HepG2 (cell line): ENCODE measurements around the gene ELOVL2. TPM values are rescaled to one million over a fixed set of nuclear protein-coding genes. Genes with fewer than 3 reads are reported as not detected.

Source experiments
- ATAC-seq: fragments of 200-7000 bp; cut with Tn5 transposase; 3 replicates; pipeline ENCODE4 v1.9.1; 2020; ENCODE audit warnings: mild to moderate bottlenecking, moderate library complexity
- BruUV-seq: library from RNA; stranded (reverse); fragments of 400-500 nt; replicated peaks from 2 replicates; lab custom pipeline; 2021; lab: Mats Ljungman, UMichigan
- CTCF ChIA-PET: fragments of 300-600 bp; formaldehyde crosslinking; extraction: SDS; loops from one replicate; lab custom pipeline; 2021; ENCODE audit warnings: low total read pairs, inconsistent platforms, low intra/inter-chr PET ratio; lab: Yijun Ruan, JAX
- POLR2A ChIA-PET: fragments of 350-600 bp; sonication (Branson Sonifier 250); formaldehyde crosslinking; loops from one replicate; lab custom pipeline; 2020; ENCODE audit warnings: antibody characterized with exemption, inconsistent platforms; lab: Yijun Ruan, JAX
- DNase-seq: peaks from one replicate; pipeline ENCODE4 v3.0.0-alpha.2; 2015; ENCODE audit warnings: low spot score
- FAIRE-seq: peaks from 3 replicates; lab custom pipeline; 2011; peaks lifted over from hg19 to GRCh38; lab: Jason Lieb, UNC
- H2AFZ ChIP-seq: one replicate; pipeline ENCODE4 v1.6.1; 2011; ENCODE audit warnings: low read length, inconsistent platforms
- H3K27ac ChIP-seq: fragments of 300-600 bp; 3 replicates; pipeline ENCODE4 v1.8.0; 2011; ENCODE audit warnings: mixed run types, mild to moderate bottlenecking, mixed read lengths, low read length, inconsistent platforms; ENCODE audit not compliant: insufficient read depth; ENCODE audit errors: extremely low read length
- H3K27me3 ChIP-seq, 2 experiments: fragments of 200-600 bp in 1 of 2; 2 replicates in 1 of 2; 3 replicates in 1 of 2; pipeline versions ENCODE4 v1.6.0 to v1.8.0; 2011; ENCODE audit warnings: low read length in 2 of 2, mild to moderate bottlenecking in 2 of 2, moderate library complexity in 2 of 2, inconsistent platforms in 1 of 2; ENCODE audit not compliant: insufficient read depth in 2 of 2, control insufficient read depth in 1 of 2
- H3K36me3 ChIP-seq, 2 experiments: fragments of 200-600 bp in 1 of 2; replicated peaks in 1 of 2; 2 replicates in 1 of 2; 3 replicates in 1 of 2; pipeline versions ENCODE4 v1.5.1 to v1.8.0; 2011; ENCODE audit warnings: low read length in 2 of 2, inconsistent platforms in 1 of 2; ENCODE audit not compliant: insufficient read depth in 2 of 2, control insufficient read depth in 1 of 2
- H3K4me1 ChIP-seq: 2 replicates; pipeline ENCODE4 v1.5.1; 2012; ENCODE audit warnings: low read length, inconsistent platforms; ENCODE audit not compliant: insufficient read depth
- H3K4me2 ChIP-seq: 2 replicates; pipeline ENCODE4 v1.6.0; 2011; ENCODE audit warnings: low read depth, low read length, inconsistent platforms
- H3K4me3 ChIP-seq, 3 experiments: fragments of 200-600 bp in 1 of 3; sonication (generic), shearing (Covaris generic) in 1 of 3; replicated peaks in 1 of 3; 2 replicates each; pipeline ENCODE4 v1.5.1; 2011 to 2016; ENCODE audit warnings: low read length in 3 of 3, inconsistent platforms in 2 of 3, low read depth in 2 of 3, mild to moderate bottlenecking in 2 of 3, control low read depth in 1 of 3, mixed read lengths in 1 of 3; ENCODE audit not compliant: insufficient read depth in 1 of 3
- H3K79me2 ChIP-seq: one replicate; pipeline ENCODE4 v1.6.1; 2011; ENCODE audit warnings: low read length, inconsistent platforms; ENCODE audit not compliant: insufficient read depth
- H3K9ac ChIP-seq: 2 replicates; pipeline ENCODE4 v1.6.0; 2011; ENCODE audit warnings: mild to moderate bottlenecking, low read depth, low read length, inconsistent platforms; ENCODE audit not compliant: insufficient read depth
- H3K9me3 ChIP-seq: 2 replicates; pipeline ENCODE4 v1.5.1; 2012; ENCODE audit warnings: mild to moderate bottlenecking, low read length
- H4K20me1 ChIP-seq: 2 replicates; pipeline ENCODE4 v1.6.0; 2011; ENCODE audit warnings: inconsistent platforms, mild to moderate bottlenecking, low read length, moderate library complexity; ENCODE audit not compliant: insufficient read depth
- FOXP1 ChIP-seq, 2 experiments: fragments of 450-650 bp in 1 of 2; IDR thresholded peaks; 2 replicates each; pipeline ENCODE4 v1.6.1; 2017 to 2018; ENCODE audit warnings: antibody characterized with exemption in 1 of 2
- GMEB2 ChIP-seq: IDR thresholded peaks from 2 replicates; pipeline ENCODE4 v1.6.1; 2016; ENCODE audit warnings: missing biosample characterization, missing genetic modification reagents, low read depth
- HES4 ChIP-seq: sonication (generic); formaldehyde crosslinking; IDR thresholded peaks from 2 replicates; pipeline ENCODE4 v1.9.0; 2021; ENCODE audit warnings: mild to moderate bottlenecking, missing genetic modification reagents, borderline replicate concordance
- POLR2AphosphoS5 ChIP-seq: IDR thresholded peaks from 2 replicates; pipeline ENCODE4 v1.6.1; 2012; ENCODE audit warnings: low read depth, low read length
- RBM22 ChIP-seq: fragments of 200-400 bp; formaldehyde crosslinking; optimal IDR thresholded peaks from 2 replicates; pipeline ENCODE3; 2017; ENCODE audit warnings: mild to moderate bottlenecking, low read length, moderate library complexity
- XRCC5 ChIP-seq: fragments of 200-400 bp; formaldehyde crosslinking; optimal IDR thresholded peaks from 2 replicates; pipeline ENCODE3; 2017; ENCODE audit warnings: mild to moderate bottlenecking, low read length
- ZBTB10 ChIP-seq: sonication (generic); formaldehyde crosslinking; IDR thresholded peaks from 2 replicates; pipeline ENCODE4 v1.4.0; 2020; ENCODE audit warnings: missing genetic modification reagents, borderline replicate concordance
- ZFP82 ChIP-seq: sonication (generic); formaldehyde crosslinking; IDR thresholded peaks from 2 replicates; pipeline ENCODE4 v1.5.1; 2020; ENCODE audit warnings: mild to moderate bottlenecking, missing genetic modification reagents, borderline replicate concordance
- ZMYM3 ChIP-seq: sonication (generic); formaldehyde crosslinking; IDR thresholded peaks from 2 replicates; pipeline ENCODE4 v1.5.1; 2020; ENCODE audit warnings: mild to moderate bottlenecking, missing genetic modification reagents
- ZNF318 ChIP-seq: sonication (generic); formaldehyde crosslinking; IDR thresholded peaks from 2 replicates; pipeline ENCODE4 v1.4.0; 2020; ENCODE audit warnings: mild to moderate bottlenecking, missing genetic modification reagents
- ZNF383 ChIP-seq: sonication (generic); formaldehyde crosslinking; IDR thresholded peaks from 2 replicates; pipeline ENCODE4 v1.4.0; 2020; ENCODE audit warnings: missing genetic modification reagents, mild to moderate bottlenecking, borderline replicate concordance
- ZNF792 ChIP-seq: IDR thresholded peaks from 2 replicates; pipeline ENCODE4 v1.6.1; 2016
- WGBS: methylation state at CpG from one replicate; pipeline ENCODE4 v1.1.6; 2017; ENCODE audit warnings: low lambda C conversion rate; 5-methylcytosine and 5-hydroxymethylcytosine counted together
- in situ Hi-C: cut with HindIII; loops from 2 replicates; pipeline ENCODE4 v1.10.0; 2017; ENCODE audit warnings: low pct_unique_long_range_greater_than_20kb; ENCODE audit not compliant: extremely low pct_ligation_motif_present
- intact Hi-C: fragments of 100-400 bp; cut with micrococcal nuclease; formaldehyde crosslinking; loops from one replicate; pipeline ENCODE4 v1.10.0; 2022; ENCODE audit not compliant: unreplicated experiment
- polyA plus RNA-seq, 8 experiments: library from polyadenylated mRNA; depleted of rRNA in 3 of 8; stranded (reverse) in 7 of 8; unstranded in 1 of 8; fragments of >200 nt; fragmentation: Illumina TruSeq in 4 of 8; extraction: Trizol in 4 of 8; gene quantifications; 2 replicates each; pipeline versions ENCODE4 v1.2.1 to v1.2.3, GENCODE V29; 2011 to 2016; ENCODE audit warnings: low read depth in 4 of 8, missing spikeins in 1 of 8, mixed read lengths in 1 of 8; ENCODE audit not compliant: insufficient read depth in 1 of 8
- total RNA-seq, 5 experiments: library from RNA; depleted of rRNA; stranded (reverse); fragments of >200 nt; fragmentation: Illumina TruSeq; extraction: Trizol; gene quantifications; 2 replicates each; pipeline ENCODE4 v1.2.3, GENCODE V29; 2016; ENCODE audit warnings: low read depth in 1 of 5

ELOVL2 gene
- total and polyA plus RNA-seq, 2 of the 13 experiments (the other 11 are each of a cell fraction or from before 2014, with no cell fraction given) = 43.6 to 65.4 TPM

GRCh38 chr6:10957414-10957886 is 86.7 kb downstream of the ELOVL2 start:
- FAIRE-seq = peak; percentile 72
- TF ChIP-seq XRCC5 (no peak), ZNF792 (CRISPR knock-in tag) (peak; percentile 50; the same call in 1 of the 2 replicates), ZNF383 (CRISPR knock-in tag) (no peak), ZFP82 (CRISPR knock-in tag) (no peak), HES4 (CRISPR knock-in tag) (no peak), ZNF318 (no peak), ZBTB10 (no peak), ZMYM3 (CRISPR knock-in tag) (peak; percentile 93), POLR2AphosphoS5 (no peak), FOXP1 (IDR thresholded peaks at IDR 0.05) (no peak), FOXP1 (CRISPR knock-in tag; IDR thresholded peaks at IDR 0.05) (peak; percentile 67), GMEB2 (CRISPR knock-in tag) (no peak), RBM22 (no peak)

More at GRCh38 chr6:10957414-10957886, 86.7 kb downstream of the ELOVL2 start:
- peak; percentile 94 for DNase-seq
- Histone ChIP-seq H3K27me3 (no peaks in the 10 kb centered on the region), H3K4me1 (peaks cover 74% of the 10 kb centered on the region), H4K20me1 (no peaks in the 10 kb centered on the region), H2AFZ (no peak overlapping the region), H3K4me3 (no peak overlapping the region; a peak in 1 of 6 replicates), H3K27ac (peak overlapping the region; percentile 55), H3K9ac (no peak overlapping the region), H3K36me3 (no peaks in the 10 kb centered on the region), H3K4me2 (peak overlapping the region; percentile 59), H3K79me2 (no peaks in the 10 kb centered on the region), H3K9me3 (no peaks in the 10 kb centered on the region)
- BruUV-seq = no TSS peak
- peak; percentile 88 for ATAC-seq
- intact Hi-C loops (loop anchor here (1.0 to 10.0 kb wide), 3 partner anchors 55 to 277 kb away; partner anchors contain the start of gene NEDD9), in situ Hi-C loops (loop anchor here (5.0 to 10.0 kb wide), 3 partner anchors 55 to 537 kb away; partner anchors contain the start of gene ELOVL2)
- ChIA-PET CTCF (interaction anchor here (1.2 to 10.6 kb wide), 2 partner anchors 53 to 88 kb away, joined by 4 to 309 read pairs; partner anchors contain the start of gene ELOVL2), POLR2A (interaction anchor here (0.7 to 2.1 kb wide), 7 partner anchors 24 to 85 kb away, joined by 3 to 17 read pairs (median 6); no protein-coding TSS in a partner anchor)
- WGBS = 5% methylated on average over 6 of the region's 6 CpGs
